Fibroblast of villous mesenchyme (primary cell): ENCODE measurements around the gene CDH9. TPM values are rescaled to one million over a fixed set of nuclear protein-coding genes. Genes with fewer than 3 reads are reported as not detected.
"Not testable (repeated sequence)": the region's sequence is repeated elsewhere in the genome, so short reads cannot be mapped to it uniquely, and the experiment has no call there.

Experiments
- DNase-seq: peaks from one replicate; pipeline ENCODE4 v3.0.0-alpha.2; 2010; ENCODE audit warnings: low read depth
- H3K4me3 ChIP-seq: 2 replicates; pipeline ENCODE4 v1.5.1; 2011; ENCODE audit warnings: low read depth, mild to moderate bottlenecking, low read length
- total RNA-seq: library from RNA; depleted of rRNA; stranded (reverse); fragments of >200 nt; gene quantifications from 2 replicates; pipeline ENCODE4 v1.2.3, GENCODE V29; 2012
- TF ChIP-seq, protein P1 (sequence below): IDR thresholded peaks from 2 replicates; pipeline ENCODE4 v1.5.1; 2012; ENCODE audit warnings: low read depth, mild to moderate bottlenecking, low read length; ENCODE audit not compliant: insufficient read depth

Gene CDH9
- total RNA-seq, 1 donor: not detected

GRCh38 chr5:26881901-26882300 is 156.5 kb downstream of the CDH9 start:
- TF ChIP-seq, protein P1, sequence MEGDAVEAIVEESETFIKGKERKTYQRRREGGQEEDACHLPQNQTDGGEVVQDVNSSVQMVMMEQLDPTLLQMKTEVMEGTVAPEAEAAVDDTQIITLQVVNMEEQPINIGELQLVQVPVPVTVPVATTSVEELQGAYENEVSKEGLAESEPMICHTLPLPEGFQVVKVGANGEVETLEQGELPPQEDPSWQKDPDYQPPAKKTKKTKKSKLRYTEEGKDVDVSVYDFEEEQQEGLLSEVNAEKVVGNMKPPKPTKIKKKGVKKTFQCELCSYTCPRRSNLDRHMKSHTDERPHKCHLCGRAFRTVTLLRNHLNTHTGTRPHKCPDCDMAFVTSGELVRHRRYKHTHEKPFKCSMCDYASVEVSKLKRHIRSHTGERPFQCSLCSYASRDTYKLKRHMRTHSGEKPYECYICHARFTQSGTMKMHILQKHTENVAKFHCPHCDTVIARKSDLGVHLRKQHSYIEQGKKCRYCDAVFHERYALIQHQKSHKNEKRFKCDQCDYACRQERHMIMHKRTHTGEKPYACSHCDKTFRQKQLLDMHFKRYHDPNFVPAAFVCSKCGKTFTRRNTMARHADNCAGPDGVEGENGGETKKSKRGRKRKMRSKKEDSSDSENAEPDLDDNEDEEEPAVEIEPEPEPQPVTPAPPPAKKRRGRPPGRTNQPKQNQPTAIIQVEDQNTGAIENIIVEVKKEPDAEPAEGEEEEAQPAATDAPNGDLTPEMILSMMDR: no peak
- no peak for DNase-seq
- no peak overlapping the region for H3K4me3 ChIP-seq

DNA sequence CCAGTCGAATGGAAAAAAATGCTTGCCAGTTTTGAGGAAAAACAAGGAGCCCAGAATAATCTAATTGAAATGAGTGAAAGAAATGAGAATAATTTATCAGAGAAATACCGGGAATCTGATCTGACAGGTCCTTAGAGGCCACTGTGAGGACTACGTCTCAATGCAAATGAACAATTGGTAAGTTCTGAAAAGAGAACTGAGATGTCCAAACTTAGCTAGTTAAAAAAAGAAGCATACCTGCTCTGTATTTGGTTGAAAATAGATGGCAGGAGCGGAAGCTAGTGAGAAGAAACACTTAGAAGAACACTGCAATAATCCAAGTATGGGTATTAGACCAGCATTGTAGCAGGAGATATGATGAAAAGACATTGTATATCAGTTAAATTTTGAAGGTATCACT is 161.2 kb downstream of the CDH9 start:
- DNase-seq: no peak
- no peak overlapping the region for H3K4me3 ChIP-seq
- TF ChIP-seq, protein P1: no peak

DNA sequence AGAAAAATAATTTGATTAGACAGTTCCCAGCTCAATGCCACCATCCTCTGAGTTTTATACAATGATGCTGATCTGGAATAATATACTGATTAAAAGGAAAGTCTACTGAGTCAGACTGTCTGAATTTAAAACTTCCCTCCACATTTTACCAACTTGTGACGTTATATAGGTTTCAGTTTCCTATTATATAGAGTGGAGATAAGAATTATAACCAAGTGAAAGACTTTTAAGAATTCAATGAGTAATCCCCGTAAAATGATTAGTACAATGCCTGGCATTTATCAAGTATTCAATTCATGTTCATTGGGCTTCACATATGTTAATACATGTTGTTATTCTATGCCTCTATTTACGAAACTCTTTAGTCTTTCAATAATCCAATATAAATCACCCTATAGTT is 166.0 kb downstream of the CDH9 start:
- no peak overlapping the region for H3K4me3 ChIP-seq
- TF ChIP-seq, protein P1: no peak
- DNase-seq: no peak

- H3K4me3 ChIP-seq: no peak overlapping the region
- DNase-seq: no peak
- TF ChIP-seq, protein P1: no peak
Observed at GRCh38 chr5:26869781-26870180, 168.6 kb downstream of the CDH9 start.

DNA sequence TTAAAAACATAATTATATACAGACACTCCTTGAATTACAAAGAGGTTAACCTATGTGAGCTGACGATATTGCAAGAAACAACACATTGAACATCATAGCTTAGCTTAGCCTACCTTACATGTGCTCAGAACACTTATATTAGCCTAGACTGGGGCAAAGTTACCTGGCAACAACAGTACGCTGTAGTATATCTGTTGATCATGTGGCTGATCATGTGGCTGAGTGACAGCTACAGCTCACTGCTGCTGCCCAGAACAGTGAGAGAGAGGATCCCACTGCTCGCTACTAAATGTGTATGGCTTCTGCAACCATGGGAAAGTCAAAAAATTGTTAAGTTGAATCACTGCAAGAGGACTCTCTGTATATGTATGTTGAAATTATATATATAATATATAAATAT is 169.9 kb downstream of the CDH9 start:
- TF ChIP-seq, protein P1: no peak
- no peak overlapping the region for H3K4me3 ChIP-seq
- DNase-seq: no peak

DNA sequence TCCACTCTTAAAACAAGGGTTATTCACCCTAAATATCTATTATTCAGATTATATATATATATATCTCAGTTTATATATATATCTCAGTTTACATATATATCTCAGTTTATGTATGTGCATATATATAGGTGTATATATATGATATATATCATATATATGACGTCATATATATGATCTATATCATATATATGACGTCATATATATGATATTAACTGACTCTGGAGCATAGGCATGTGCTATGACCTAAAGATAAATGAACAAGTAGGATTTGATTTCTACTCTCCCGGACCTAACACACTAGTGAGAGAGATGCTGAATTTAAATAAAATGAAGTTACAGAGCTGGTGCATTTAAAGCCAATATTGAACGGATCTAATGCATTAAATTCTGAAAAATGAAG is 174.3 kb downstream of the CDH9 start:
- H3K4me3 ChIP-seq: no peak overlapping the region
- no peak for DNase-seq
- TF ChIP-seq, protein P1: no peak

DNA sequence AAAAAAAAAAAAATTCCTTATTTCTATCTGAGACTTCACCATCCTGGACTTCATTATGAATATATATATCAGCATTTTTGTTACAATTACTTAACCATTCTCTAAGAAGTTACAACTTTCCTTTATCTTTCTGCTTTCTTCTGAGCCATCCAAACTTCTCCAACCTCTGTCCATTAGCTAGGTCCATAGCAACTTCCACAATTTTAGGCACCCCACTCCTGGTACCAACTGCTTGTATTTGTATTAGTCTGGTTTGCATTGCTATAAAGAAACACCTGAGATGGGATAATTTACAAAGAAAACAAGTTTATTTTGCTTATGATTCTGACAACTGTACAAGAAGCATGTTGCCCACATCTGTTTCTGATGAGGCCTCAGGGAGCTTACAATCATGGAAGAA is 182.1 kb downstream of the CDH9 start:
- no peak overlapping the region for H3K4me3 ChIP-seq
- no peak for DNase-seq
- TF ChIP-seq, protein P1: no peak

DNA sequence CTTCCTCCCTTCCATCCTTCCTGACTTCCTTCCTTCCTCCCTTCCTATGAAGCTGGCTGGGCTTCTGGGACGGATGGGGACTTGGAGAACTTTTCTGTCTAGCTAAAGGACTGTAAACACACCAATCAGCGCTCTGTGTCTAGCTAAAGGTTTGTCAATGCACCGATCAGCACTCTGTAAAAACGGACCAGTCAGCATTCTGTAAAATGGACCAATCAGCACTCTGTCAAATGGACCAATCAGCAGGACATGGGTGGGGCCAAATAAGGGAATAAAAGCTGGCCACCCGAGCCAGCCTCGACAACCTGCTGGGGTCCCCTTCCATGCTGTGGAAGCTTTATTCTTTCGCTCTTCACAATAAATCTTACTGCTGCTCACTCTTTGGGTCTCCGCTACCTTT is 185.9 kb downstream of the CDH9 start:
- not testable (repeated sequence) for H3K4me3 ChIP-seq, DNase-seq
